HG03095 (cell line): Measurements from ENCODE around the gene CPHXL.

Experiments used
- ATAC-seq: cut with Tn5 transposase; IDR thresholded peaks from one replicate; pipeline ENCODE4 v1.9.1; 2021; ENCODE audit warnings: moderate library complexity; ENCODE audit not compliant: unreplicated experiment

The CPHXL gene

DNA sequence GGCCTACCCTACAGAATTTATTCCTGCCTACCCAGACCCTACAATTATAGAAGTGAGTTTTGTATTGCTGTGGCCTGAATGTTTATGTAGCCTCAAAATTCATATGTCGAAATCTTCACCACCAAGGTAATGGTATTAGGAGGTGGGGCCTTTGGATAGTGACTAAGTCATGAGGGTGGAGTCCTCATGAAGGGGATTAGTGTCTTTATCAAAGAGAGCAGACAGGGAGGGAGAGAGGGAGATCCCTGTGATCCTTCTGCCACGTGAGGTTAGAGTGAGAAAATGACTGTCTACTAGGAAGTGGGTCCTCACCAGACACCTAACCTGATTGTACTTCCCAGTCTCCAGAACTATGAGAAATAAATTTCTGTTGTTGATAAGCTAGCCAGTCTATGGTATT lies 24.0 kb downstream of the CPHXL start:
- ATAC-seq = no peak

- ATAC-seq = no peak
Observed at GRCh38 chr16:75701361-75701760, 24.9 kb downstream of the CPHXL start, which contains the start of gene DUXB. Gene DUXB (minus strand): TSS chr16:75701461. CDS start chr16:75701418, 43 bp downstream.

DNA sequence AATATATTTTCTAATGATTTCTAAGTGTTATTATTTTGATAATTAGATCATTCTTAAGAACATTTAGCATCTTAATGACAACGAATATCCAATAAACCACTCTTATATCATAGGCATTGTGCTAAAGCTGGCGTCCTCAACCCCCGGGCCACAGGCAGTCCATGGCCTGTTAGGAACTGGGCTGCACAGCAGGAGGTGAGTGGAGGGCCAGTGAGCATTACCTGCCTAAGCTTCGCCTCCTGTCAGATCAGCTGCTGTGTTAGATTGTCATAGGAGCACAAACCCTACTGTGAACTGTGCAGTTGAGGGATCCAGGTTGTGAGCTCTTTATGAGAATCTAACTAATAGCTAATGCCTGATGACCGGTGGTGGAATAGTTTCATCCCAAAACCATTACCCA lies 28.7 kb downstream of the CPHXL start:
- no peak for ATAC-seq

DNA sequence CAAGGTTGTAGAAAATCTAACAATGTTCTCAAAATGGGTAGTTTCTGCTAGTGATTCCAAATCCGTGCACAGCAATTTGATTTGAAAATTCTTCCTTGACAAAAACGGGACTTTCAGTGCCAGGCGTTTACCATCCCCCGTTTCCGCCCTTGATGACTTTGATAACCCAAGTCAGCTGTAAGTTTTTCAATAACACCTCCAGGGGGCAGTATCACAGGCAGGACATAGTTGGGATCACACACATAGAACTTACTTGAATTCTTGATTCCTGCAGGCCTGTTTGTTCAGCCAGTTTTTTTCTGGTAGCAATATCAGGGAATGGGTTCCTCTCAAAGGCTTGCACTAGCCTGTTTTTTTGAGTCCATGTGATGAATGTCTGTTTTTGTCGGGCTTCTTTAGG lies 30.6 kb downstream of the CPHXL start:
- ATAC-seq = no peak

DNA sequence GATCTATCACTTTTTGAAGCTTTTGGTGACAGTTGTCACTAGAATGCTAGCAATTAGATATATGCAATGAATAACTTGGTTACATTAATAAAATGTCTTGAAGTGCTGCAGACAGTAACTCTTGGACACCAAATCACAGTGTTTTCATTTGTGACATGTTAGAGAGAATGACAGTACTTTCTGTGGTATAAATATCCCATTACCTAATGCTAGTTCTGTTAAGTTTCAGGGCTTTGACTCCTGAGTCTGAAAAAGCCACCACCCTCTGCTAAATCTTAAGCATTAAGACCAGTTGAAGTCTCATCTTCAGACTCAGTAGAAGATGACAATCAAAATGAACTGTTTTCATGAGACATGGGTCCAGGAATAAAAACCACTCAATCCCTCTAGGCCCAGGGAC lies 38.9 kb downstream of the CPHXL start:
- no peak for ATAC-seq

- no peak for ATAC-seq
Observed at GRCh38 chr16:75682308-75682707, 44.0 kb downstream of the CPHXL start.

DNA sequence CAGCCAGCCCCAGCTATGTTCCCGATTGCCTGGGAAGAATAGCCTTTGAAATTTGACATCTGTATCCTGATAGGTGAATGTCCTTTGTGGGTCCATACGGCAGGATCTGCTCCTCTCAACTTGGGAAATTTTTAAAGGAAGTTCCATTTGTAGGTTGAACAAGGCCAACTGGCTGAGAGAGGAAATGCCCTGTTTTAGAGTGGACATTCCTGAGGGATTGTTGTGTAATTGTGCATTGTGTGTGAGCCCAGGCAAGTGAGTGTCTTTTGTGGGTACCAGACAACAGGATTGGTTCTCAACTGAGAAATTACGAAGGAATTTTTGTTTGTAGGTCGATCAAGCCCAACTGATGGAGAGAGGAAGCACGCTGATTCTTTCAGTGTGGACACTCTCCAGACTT lies 46.9 kb downstream of the CPHXL start:
- ATAC-seq = no peak

GRCh38 chr16:75676909-75677308 lies 49.4 kb downstream of the CPHXL start, which contains the start of gene CPHXL2:
Gene CPHXL2 (minus strand): TSS chr16:75677009. CDS start chr16:75676999, 10 bp downstream.
- no peak for ATAC-seq

- ATAC-seq = no peak
Observed at GRCh38 chr16:75667503-75667902, 58.8 kb downstream of the CPHXL start.
